Cardiac fibroblast (primary cell): ENCODE measurements around the gene EFNA4.
A peak's percentile ranks its signal among the peaks of the same experiment; 100 is the strongest.

Experiments used
- DNase-seq, 2 donors: peaks; one replicate each; pipeline versions ENCODE4 v3.0.0 to v3.0.0-alpha.2; 2010; ENCODE audit warnings: low read depth in 2 of 2
- H3K4me3 ChIP-seq, 2 donors: replicated peaks in 1 of 2; 1 replicate in 1 of 2; 2 replicates in 1 of 2; pipeline ENCODE4 v1.5.1; 2011; ENCODE audit warnings: low read depth in 2 of 2, low read length in 2 of 2, mild to moderate bottlenecking in 2 of 2, moderate library complexity in 1 of 2
- TF ChIP-seq, protein P1 (sequence below): IDR thresholded peaks from one replicate; pipeline ENCODE4 v1.5.1; 2011; ENCODE audit warnings: low read depth, mild to moderate bottlenecking, low read length, inconsistent platforms

EFNA4 gene

GRCh38 chr1:155040358-155041093 is 23.0 kb upstream of the EFNA4 start:
- no peak for DNase-seq
- TF ChIP-seq, protein P1, sequence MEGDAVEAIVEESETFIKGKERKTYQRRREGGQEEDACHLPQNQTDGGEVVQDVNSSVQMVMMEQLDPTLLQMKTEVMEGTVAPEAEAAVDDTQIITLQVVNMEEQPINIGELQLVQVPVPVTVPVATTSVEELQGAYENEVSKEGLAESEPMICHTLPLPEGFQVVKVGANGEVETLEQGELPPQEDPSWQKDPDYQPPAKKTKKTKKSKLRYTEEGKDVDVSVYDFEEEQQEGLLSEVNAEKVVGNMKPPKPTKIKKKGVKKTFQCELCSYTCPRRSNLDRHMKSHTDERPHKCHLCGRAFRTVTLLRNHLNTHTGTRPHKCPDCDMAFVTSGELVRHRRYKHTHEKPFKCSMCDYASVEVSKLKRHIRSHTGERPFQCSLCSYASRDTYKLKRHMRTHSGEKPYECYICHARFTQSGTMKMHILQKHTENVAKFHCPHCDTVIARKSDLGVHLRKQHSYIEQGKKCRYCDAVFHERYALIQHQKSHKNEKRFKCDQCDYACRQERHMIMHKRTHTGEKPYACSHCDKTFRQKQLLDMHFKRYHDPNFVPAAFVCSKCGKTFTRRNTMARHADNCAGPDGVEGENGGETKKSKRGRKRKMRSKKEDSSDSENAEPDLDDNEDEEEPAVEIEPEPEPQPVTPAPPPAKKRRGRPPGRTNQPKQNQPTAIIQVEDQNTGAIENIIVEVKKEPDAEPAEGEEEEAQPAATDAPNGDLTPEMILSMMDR: no peak

GRCh38 chr1:155042789-155043188 is 20.8 kb upstream of the EFNA4 start:
- no peak for DNase-seq
- TF ChIP-seq, protein P1: no peak
- no peak overlapping the region for H3K4me3 ChIP-seq

More at GRCh38 chr1:155040358-155041093, 23.0 kb upstream of the EFNA4 start:
- H3K4me3 ChIP-seq: no peak overlapping the region

GRCh38 chr1:155043301-155043702 is 20.2 kb upstream of the EFNA4 start:
- H3K4me3 ChIP-seq: no peak overlapping the region
- no peak for DNase-seq
- TF ChIP-seq, protein P1: no peak

GRCh38 chr1:155043793-155044192 is 19.7 kb upstream of the EFNA4 start:
- no peak for DNase-seq
- no peak overlapping the region for H3K4me3 ChIP-seq
- TF ChIP-seq, protein P1: no peak

- TF ChIP-seq, protein P1: no peak
- DNase-seq: no peak
- no peak overlapping the region for H3K4me3 ChIP-seq
These were observed 19.2 kb upstream of the EFNA4 start for GRCh38 chr1:155044365-155044764.

GRCh38 chr1:155044812-155045657 is 18.5 kb upstream of the EFNA4 start:
- H3K4me3 ChIP-seq: no peak overlapping the region
- TF ChIP-seq, protein P1: peak; percentile 80
- DNase-seq: peak; percentile 88 to 90
